HG03432 (cell line): ENCODE measurements around the gene TRIM27.
"Not testable (repeated sequence)": the region's sequence is repeated elsewhere in the genome, so short reads cannot be mapped to it uniquely, and the experiment has no call there.

Source experiments
- ATAC-seq: cut with Tn5 transposase; IDR thresholded peaks from one replicate; pipeline ENCODE4 v1.9.1; 2021; ENCODE audit warnings: mild to moderate bottlenecking, moderate library complexity; ENCODE audit not compliant: unreplicated experiment

TRIM27 gene

GRCh38 chr6:28900577-28901256 is 23.1 kb downstream of the TRIM27 start:
- no peak for ATAC-seq

GRCh38 chr6:28898710-28898965 is 25.1 kb downstream of the TRIM27 start:
- ATAC-seq, result no peak

- no peak for ATAC-seq
Measured at GRCh38 chr6:28897369-28897745, 26.4 kb downstream of the TRIM27 start.

GRCh38 chr6:28896505-28897368 is 27.0 kb downstream of the TRIM27 start:
- peak; percentile 20 for ATAC-seq

- ATAC-seq, result peak; percentile 78
Measured at GRCh38 chr6:28895131-28895812, 28.5 kb downstream of the TRIM27 start.

- ATAC-seq, result no peak
Measured at GRCh38 chr6:28893172-28893799, 30.5 kb downstream of the TRIM27 start.

- ATAC-seq, result no peak
Measured at GRCh38 chr6:28892525-28892924, 31.3 kb downstream of the TRIM27 start.

- no peak for ATAC-seq
Measured at GRCh38 chr6:28887796-28888496, 35.8 kb downstream of the TRIM27 start.

- ATAC-seq, result no peak
Measured at GRCh38 chr6:28886079-28886439, 37.7 kb downstream of the TRIM27 start.

GRCh38 chr6:28884423-28885131 is 39.2 kb downstream of the TRIM27 start:
- no peak for ATAC-seq

GRCh38 chr6:28880894-28881780 is 42.6 kb downstream of the TRIM27 start:
- no peak for ATAC-seq

- ATAC-seq, result no peak
Measured at GRCh38 chr6:28880519-28880893, 43.3 kb downstream of the TRIM27 start.

GRCh38 chr6:28876710-28877109 is 47.1 kb downstream of the TRIM27 start:
- ATAC-seq, result no peak

GRCh38 chr6:28875191-28875747 is 48.5 kb downstream of the TRIM27 start:
- ATAC-seq, result no peak

GRCh38 chr6:28872157-28872817 is 51.5 kb downstream of the TRIM27 start:
- ATAC-seq, result not testable (repeated sequence)

GRCh38 chr6:28871335-28872156 is 52.2 kb downstream of the TRIM27 start:
- no peak for ATAC-seq

- no peak for ATAC-seq
Measured at GRCh38 chr6:28868873-28869272, 54.9 kb downstream of the TRIM27 start.

- no peak for ATAC-seq
Measured at GRCh38 chr6:28867086-28867409, 56.7 kb downstream of the TRIM27 start.
